ENCODE results near the gene TPM3.

Gene TPM3

DNA sequence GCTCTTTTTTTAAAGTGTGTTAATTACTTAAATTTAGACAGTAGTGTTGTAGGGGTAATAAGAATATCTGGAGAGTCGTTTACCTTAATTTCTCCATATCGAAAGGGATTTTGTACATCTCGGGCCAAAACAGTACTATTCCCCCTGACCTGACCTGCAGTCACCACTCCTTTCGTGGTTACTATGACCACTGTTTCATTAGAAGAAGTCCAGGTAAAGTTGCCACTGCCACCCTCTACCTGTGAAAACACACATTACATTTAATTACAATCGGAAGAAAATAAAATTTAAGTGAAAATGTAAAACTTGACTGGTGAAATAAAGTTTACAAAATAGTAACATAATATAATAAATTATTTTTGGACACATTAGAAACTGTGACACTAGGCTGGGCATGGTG lies 74.3 kb downstream of the TPM3 start:
- TF ChIP-seq, protein P1, sequence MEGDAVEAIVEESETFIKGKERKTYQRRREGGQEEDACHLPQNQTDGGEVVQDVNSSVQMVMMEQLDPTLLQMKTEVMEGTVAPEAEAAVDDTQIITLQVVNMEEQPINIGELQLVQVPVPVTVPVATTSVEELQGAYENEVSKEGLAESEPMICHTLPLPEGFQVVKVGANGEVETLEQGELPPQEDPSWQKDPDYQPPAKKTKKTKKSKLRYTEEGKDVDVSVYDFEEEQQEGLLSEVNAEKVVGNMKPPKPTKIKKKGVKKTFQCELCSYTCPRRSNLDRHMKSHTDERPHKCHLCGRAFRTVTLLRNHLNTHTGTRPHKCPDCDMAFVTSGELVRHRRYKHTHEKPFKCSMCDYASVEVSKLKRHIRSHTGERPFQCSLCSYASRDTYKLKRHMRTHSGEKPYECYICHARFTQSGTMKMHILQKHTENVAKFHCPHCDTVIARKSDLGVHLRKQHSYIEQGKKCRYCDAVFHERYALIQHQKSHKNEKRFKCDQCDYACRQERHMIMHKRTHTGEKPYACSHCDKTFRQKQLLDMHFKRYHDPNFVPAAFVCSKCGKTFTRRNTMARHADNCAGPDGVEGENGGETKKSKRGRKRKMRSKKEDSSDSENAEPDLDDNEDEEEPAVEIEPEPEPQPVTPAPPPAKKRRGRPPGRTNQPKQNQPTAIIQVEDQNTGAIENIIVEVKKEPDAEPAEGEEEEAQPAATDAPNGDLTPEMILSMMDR (IDR thresholded peaks at IDR 0.05; ENCODE audit: borderline replicate concordance, insufficient read depth, low read depth, low read length) = no peak
- H3K4me3 ChIP-seq (ENCODE audit: low read depth, low read length) = no peak overlapping the region

DNA sequence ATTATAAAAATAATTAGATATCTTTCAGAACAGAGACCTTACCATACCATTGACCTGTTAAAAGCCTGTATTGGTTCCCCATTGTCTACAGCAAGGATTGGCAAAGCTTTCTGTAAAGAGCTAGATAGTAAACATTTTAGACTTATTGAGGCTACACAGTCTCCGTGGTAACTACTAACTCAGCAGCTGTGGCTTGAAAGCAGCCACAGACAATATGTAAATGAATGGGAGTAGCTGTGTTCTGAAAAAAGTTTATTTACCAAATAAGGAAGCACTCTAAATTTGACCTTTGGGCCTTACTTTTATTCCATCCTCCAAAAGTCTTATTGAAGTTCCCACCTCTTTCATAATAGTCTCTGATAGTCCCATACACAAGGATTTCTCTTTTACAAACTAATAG lies 76.7 kb downstream of the TPM3 start:
- H3K4me3 ChIP-seq (ENCODE audit: low read depth, low read length) = no peak overlapping the region
- TF ChIP-seq, protein P1 (IDR thresholded peaks at IDR 0.05; ENCODE audit: borderline replicate concordance, insufficient read depth, low read depth, low read length) = no peak

All from GM12875 (cell line).